Activated naive CD8-positive, alpha-beta T cell (primary cell): ENCODE results near the gene SPATA16.

Source experiments
- H3K27ac Mint-ChIP-seq: one replicate; pipeline ENCODE4 v1.8.0; 2021; ENCODE audit warnings: mixed read lengths
- H3K27me3 Mint-ChIP-seq: one replicate; pipeline ENCODE4 v1.8.0; 2021; ENCODE audit warnings: mixed read lengths
- H3K36me3 Mint-ChIP-seq: one replicate; pipeline ENCODE4 v1.8.0; 2021; ENCODE audit warnings: mixed read lengths
- H3K4me1 Mint-ChIP-seq: one replicate; pipeline ENCODE4 v1.8.0; 2021; ENCODE audit warnings: low read depth, mixed read lengths
- H3K4me3 Mint-ChIP-seq: one replicate; pipeline ENCODE4 v1.8.0; 2021; ENCODE audit warnings: mild to moderate bottlenecking, mixed read lengths
- H3K9me3 Mint-ChIP-seq: one replicate; pipeline ENCODE4 v1.8.0; 2021; ENCODE audit warnings: low read depth, mixed read lengths

Gene SPATA16

DNA sequence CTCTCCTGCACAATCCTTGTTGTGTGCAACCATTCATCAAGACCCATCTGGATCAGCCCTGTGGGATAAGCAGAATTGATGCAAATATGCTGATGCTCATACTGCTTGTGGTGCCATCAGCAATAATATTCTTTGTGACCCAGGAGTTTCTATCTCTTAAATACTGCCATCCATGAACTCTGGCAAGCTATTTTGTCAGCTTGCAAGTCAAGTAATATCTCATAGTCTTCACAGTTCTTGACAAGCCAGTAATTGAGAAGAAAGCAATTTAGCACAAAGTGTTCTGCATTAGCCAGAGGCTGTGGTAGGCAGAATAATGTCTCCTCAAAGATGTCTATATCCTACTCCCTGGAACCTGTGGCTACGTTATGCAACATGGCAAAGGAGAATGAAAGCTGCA, 49.0 kb downstream of the SPATA16 start:
- no peaks in the 10 kb centered on the region for H3K4me1 Mint-ChIP-seq
- no peaks in the 10 kb centered on the region for H3K27me3 Mint-ChIP-seq
- no peak overlapping the region for H3K4me3 Mint-ChIP-seq
- no peaks in the 10 kb centered on the region for H3K9me3 Mint-ChIP-seq
- H3K36me3 Mint-ChIP-seq = no peaks in the 10 kb centered on the region
- no peak overlapping the region for H3K27ac Mint-ChIP-seq

DNA sequence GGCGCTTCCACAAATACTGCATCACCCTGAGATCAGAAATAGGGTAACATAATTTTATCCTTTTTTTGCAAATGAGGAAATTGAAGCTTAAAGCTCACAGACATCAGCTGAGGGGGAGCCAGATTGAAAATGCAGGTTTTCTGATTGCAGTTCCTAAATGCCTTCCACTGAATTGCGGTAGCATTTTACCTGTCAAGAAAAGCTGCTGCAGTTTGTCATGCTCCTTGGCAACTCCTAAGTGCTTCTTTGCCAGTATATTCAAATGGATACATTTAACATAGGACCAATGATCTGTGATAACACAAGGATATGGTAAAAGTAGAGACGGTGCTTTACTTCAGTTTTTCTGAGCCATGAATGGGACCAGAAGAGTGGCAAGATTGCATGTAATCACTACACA, 50.5 kb downstream of the SPATA16 start:
- Mint-ChIP-seq H3K27me3 (no peaks in the 10 kb centered on the region), H3K4me3 (no peak overlapping the region), H3K36me3 (no peaks in the 10 kb centered on the region), H3K9me3 (peaks cover 9% of the 10 kb centered on the region), H3K27ac (no peak overlapping the region), H3K4me1 (no peaks in the 10 kb centered on the region)

DNA sequence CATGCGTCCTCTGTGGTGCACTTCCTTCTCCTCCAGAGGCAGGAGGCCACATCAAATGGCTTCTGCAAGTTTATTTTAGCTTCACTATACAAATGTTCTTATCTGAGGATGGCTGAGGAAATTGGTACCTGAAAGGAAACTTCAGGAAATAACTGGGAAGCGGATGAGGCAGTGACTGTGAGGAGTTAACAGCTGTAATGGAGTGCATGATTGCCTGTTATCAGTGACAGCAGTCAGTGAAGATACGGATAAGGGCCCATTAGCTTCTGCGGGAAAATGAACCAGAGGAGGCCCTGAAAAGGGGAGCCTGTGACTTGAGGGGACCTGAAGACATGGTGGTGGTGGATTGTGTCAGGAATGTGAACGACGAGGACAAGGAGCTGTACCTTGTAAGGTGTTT, 51.8 kb downstream of the SPATA16 start:
- peaks cover 9% of the 10 kb centered on the region for H3K9me3 Mint-ChIP-seq
- no peaks in the 10 kb centered on the region for H3K4me1 Mint-ChIP-seq
- H3K4me3 Mint-ChIP-seq = no peak overlapping the region
- H3K27ac Mint-ChIP-seq = no peak overlapping the region
- H3K27me3 Mint-ChIP-seq = no peaks in the 10 kb centered on the region
- H3K36me3 Mint-ChIP-seq = no peaks in the 10 kb centered on the region

DNA sequence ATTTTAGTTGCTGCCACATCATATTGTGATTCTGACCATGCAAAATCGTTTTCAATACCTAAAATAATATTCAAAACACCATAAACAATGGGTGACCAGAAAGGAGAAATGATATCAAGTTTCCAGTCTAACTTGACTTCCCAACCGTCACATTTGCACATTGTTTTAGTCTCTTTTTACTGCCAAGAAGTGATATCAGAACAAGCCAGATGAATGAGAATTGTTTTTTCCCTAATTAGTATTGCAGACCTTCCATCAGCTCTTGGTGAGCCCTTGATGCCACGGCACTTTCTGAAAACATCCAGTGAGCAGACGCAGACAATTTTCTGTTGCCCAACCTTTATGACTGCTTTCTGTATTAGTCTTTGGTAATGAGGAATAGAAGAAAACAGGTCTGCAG, 62.5 kb downstream of the SPATA16 start:
- no peaks in the 10 kb centered on the region for H3K36me3 Mint-ChIP-seq
- H3K27me3 Mint-ChIP-seq = no peaks in the 10 kb centered on the region
- no peaks in the 10 kb centered on the region for H3K4me1 Mint-ChIP-seq
- H3K9me3 Mint-ChIP-seq = no peaks in the 10 kb centered on the region
- H3K4me3 Mint-ChIP-seq = no peak overlapping the region
- no peak overlapping the region for H3K27ac Mint-ChIP-seq

DNA sequence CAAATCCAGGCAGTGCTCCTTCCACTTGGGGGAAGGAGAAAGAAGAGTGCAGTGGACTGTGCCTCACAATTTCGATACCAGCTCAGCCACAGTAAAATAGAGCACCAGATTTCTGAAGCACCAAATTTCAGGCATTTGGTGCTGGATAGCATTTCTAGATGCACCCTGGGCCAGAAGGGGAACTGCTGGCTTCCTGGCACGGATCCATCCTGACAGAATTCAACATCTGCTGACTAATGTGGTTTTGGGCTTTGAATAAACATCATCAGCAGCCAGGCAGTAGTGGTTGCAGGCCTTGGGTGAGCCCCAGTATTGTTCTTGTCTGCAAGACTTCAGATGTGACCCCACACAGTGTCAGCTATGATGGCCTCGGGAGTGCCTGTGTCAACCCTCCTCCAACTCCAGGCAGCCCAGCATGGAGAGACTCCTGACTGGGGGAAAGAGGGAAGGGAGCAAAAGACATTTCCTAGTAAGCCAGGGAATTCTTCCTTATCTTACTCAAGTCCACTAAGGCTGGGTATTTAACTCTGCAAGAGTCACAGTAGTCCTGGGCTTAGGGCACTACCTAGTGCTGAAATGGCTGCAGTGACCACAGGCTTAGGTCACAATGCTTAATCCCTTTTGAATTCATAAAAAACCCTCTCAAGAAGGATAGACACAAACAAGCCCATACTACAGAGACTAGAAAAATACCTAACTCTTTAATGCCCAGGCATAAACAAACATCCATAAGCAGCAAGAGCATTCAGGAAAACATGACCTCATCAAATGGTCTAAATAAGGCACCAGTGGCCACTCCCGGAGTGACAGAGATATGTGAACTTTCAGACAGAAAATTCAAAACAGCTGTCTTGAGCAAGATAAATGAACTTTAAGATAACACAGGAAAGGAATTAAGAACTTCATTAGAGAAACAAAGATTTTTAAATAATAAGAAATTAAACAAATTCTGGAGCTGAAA, 74.7 kb downstream of the SPATA16 start:
- Mint-ChIP-seq H3K9me3 (peaks cover 3% of the 10 kb centered on the region), H3K27ac (no peak overlapping the region), H3K36me3 (no peaks in the 10 kb centered on the region), H3K27me3 (peaks cover 1% of the 10 kb centered on the region), H3K4me1 (no peaks in the 10 kb centered on the region), H3K4me3 (no peak overlapping the region)

DNA sequence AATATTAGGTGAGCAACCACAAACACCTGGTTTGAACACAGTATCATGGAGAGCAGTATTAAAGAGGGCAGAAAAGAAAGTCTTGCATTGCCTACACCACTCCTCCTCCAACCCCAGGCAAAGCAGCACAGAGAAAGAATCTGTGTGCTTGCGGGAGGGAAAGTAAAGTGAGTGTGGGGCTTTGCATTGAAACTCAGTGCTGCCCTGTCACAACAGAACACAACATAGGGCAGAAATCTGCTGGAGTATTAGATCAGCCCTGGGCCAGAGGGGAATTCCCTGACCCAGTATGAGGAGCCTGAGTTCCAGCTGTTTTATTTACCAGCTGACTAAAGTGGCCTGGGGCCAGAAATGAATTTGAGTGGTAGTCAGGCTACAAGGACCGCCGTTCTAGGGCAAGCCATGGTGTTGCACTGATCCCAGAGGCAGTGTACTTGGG, 75.5 kb downstream of the SPATA16 start:
- H3K4me1 Mint-ChIP-seq = no peaks in the 10 kb centered on the region
- H3K9me3 Mint-ChIP-seq = no peaks in the 10 kb centered on the region
- no peaks in the 10 kb centered on the region for H3K36me3 Mint-ChIP-seq
- H3K27me3 Mint-ChIP-seq = peaks cover 1% of the 10 kb centered on the region
- H3K27ac Mint-ChIP-seq = no peak overlapping the region
- no peak overlapping the region for H3K4me3 Mint-ChIP-seq

DNA sequence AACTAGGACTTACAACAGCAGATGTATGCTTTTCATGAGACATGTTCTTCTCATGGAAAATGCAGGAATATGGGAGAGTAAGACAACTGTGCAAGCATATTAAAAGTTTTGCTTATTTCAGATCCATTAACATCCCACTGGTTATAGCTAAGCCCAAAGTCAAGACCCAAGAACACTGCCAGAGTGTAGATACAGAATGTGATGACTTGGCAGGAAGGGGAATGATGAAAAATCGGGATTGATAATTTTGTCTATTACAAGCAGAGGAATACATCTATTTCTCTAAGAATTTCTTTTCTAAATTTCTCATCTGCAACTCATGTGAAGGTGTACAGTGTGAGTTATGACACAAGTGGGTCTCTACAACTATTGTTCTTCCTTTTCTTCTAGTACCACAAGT, 76.4 kb downstream of the SPATA16 start:
- no peaks in the 10 kb centered on the region for H3K36me3 Mint-ChIP-seq
- no peaks in the 10 kb centered on the region for H3K9me3 Mint-ChIP-seq
- H3K27me3 Mint-ChIP-seq = peaks cover 1% of the 10 kb centered on the region
- no peak overlapping the region for H3K27ac Mint-ChIP-seq
- no peaks in the 10 kb centered on the region for H3K4me1 Mint-ChIP-seq
- H3K4me3 Mint-ChIP-seq = no peak overlapping the region

DNA sequence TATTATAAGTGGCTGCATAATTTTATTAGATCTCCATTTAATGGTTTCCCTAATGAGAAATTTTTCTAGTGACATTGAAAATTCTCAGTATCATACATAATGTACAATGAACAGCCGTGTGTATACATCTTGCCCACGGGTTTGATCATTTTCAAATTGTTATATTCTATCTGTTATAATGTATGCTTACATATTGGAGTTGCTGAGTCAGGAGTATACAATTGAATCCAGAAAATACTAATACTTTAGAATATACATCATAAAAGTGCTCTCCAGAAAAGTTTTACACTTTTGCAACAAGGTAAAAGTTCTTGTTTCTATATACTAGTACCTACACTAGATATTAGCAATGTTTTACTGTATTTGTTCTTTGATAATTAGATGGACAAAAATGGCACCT, 82.8 kb downstream of the SPATA16 start:
- Mint-ChIP-seq H3K36me3 (no peaks in the 10 kb centered on the region), H3K9me3 (no peaks in the 10 kb centered on the region), H3K27me3 (no peaks in the 10 kb centered on the region), H3K27ac (no peak overlapping the region), H3K4me1 (no peaks in the 10 kb centered on the region), H3K4me3 (no peak overlapping the region)

DNA sequence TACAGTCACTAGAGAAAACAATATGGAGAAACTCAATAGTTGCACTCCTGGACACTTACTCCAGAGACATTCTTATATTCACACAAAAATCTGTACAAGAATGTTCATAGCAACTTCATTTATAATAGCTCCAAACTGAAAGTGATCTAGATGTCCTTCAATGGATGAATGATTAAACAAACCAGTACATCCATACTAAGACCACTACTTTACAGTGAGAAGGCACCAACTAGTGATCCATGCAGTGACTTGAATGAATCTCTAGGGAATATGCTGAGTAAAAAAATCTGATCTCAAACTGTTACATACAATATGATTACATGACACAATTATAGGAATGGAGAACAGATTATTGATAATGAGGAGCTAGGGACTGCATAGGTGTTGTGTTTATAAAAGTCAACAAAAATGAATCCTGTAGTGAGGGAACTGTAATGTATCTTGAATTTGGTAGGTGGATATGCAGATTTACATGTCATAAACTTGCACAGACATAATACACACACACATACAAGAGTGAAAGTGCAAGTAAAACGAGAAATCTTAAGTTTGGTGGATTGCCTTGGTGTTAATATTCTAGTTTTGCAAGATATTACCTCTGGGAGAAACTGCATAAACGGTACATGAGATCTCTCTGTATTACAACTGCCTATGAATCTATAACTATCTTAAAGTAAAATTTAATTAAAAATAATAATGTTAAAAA, 85.7 kb downstream of the SPATA16 start:
- Mint-ChIP-seq H3K4me1 (no peaks in the 10 kb centered on the region), H3K27ac (no peak overlapping the region), H3K9me3 (no peaks in the 10 kb centered on the region), H3K4me3 (no peak overlapping the region), H3K27me3 (no peaks in the 10 kb centered on the region), H3K36me3 (no peaks in the 10 kb centered on the region)

DNA sequence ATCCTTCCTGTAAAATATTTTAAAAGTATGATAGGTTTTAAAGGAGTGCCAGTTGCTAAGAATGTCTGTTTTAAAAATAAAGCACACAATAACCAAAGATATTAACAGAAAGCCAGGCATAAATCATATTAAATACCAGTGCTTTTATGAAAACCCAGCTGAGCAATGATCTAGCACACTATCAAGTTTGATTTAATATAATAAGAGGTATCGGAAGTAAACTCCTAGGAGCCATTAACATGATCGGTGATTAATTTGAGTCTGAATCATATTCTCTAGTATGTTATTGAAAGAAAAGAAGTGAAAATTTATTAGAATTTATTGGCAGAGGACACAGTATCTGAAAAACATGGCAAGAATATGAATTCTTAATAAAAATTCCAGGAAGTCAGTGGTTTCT, 91.7 kb downstream of the SPATA16 start:
- no peak overlapping the region for H3K4me3 Mint-ChIP-seq

DNA sequence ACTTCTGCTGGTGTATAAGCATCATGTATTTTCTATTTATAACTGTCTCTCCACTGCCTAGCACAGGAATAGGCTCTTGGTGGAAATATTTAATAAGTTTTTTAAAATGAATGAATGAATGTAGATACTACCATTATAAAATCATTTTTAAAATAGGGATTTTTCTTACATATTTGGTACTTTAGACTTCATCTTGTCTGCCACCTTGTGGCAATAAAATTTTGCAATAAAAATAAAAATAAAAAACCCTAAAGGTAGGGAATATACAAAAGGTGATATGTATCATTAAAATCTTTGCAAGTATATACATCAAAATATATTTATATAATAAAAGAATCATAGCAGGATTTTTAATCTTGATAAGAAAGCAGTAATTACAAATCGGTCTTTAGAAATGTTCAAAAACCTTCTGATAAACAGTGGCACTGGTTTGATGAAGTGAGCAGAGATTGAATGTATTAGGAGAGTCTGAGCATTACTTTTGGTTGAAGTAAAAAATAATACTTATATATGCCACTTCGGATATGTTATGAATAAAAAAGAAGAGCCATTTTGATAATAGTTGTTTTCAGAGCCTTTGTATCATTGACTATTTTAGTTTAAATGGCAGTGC, 95.2 kb downstream of the SPATA16 start:
- Mint-ChIP-seq H3K9me3 (no peaks in the 10 kb centered on the region), H3K4me3 (no peak overlapping the region), H3K27ac (no peak overlapping the region), H3K27me3 (no peaks in the 10 kb centered on the region), H3K36me3 (no peaks in the 10 kb centered on the region), H3K4me1 (no peaks in the 10 kb centered on the region)

More for the DNA sequence above, 91.7 kb downstream of the SPATA16 start:
- H3K27me3 Mint-ChIP-seq = no peaks in the 10 kb centered on the region
- H3K4me1 Mint-ChIP-seq = no peaks in the 10 kb centered on the region
- no peaks in the 10 kb centered on the region for H3K36me3 Mint-ChIP-seq
- no peak overlapping the region for H3K27ac Mint-ChIP-seq
- no peaks in the 10 kb centered on the region for H3K9me3 Mint-ChIP-seq

DNA sequence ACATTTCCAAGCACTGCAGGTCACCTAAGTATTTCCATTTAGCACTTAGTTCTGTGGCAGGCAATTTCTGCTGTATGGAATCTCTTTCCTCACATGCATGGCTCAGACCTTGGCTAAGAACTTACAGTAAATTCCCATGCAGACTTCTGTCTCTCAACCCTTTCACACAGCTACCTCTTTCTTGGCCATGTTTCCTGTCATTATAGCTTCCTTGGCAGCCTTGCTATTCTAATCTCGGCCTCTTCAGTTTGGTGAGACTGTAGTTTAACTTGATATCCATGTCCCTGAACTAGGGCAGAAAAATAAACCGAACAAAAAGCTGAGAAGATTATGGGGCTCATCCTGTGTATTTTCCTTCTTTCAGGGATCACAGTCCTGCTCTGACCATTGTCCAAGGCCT, 96.0 kb downstream of the SPATA16 start:
- Mint-ChIP-seq H3K27me3 (no peaks in the 10 kb centered on the region), H3K27ac (no peak overlapping the region), H3K4me1 (no peaks in the 10 kb centered on the region), H3K36me3 (no peaks in the 10 kb centered on the region), H3K9me3 (no peaks in the 10 kb centered on the region), H3K4me3 (no peak overlapping the region)

DNA sequence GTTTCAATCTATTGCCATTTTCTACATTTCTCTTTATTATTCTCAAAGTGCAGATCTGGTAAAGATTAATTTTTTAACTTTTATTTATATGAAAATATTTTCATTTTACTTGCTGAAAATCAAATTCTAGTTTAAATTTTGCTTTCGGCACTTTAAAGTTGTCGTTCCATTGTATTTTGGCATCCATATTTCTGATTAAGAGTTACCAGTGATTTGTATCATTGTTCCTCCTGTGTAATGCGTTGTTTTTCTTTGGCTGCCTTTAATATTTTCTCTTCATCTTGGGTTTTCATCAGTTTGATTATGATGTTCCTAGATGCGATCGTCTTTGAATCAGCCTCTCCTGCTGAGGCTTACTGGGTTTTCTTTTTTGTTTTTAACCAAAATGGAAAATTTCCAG, 97.3 kb downstream of the SPATA16 start:
- Mint-ChIP-seq H3K4me3 (no peak overlapping the region), H3K36me3 (no peaks in the 10 kb centered on the region), H3K27me3 (no peaks in the 10 kb centered on the region), H3K4me1 (no peaks in the 10 kb centered on the region), H3K27ac (no peak overlapping the region), H3K9me3 (no peaks in the 10 kb centered on the region)

DNA sequence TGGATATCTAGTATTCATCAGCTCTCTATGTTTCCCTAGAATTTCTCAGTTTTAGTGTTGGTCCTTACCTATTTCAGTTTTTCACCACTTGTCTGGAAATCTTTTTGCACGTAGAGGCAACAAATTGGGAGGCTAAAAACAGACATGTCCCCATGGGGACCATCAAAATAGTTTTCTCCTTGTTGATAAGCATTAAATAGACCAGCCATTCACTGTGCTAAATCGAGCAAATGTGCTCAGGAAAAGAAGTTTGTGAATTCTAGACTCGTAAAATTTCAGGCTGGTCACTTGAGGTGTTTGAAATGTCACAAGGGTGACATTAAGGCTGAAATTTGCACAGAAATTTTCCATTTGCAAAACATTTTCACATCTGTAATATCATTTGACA, 102.6 kb downstream of the SPATA16 start:
- Mint-ChIP-seq H3K4me1 (no peaks in the 10 kb centered on the region), H3K27me3 (no peaks in the 10 kb centered on the region), H3K9me3 (peaks cover 4% of the 10 kb centered on the region), H3K4me3 (no peak overlapping the region), H3K27ac (no peak overlapping the region), H3K36me3 (no peaks in the 10 kb centered on the region)

DNA sequence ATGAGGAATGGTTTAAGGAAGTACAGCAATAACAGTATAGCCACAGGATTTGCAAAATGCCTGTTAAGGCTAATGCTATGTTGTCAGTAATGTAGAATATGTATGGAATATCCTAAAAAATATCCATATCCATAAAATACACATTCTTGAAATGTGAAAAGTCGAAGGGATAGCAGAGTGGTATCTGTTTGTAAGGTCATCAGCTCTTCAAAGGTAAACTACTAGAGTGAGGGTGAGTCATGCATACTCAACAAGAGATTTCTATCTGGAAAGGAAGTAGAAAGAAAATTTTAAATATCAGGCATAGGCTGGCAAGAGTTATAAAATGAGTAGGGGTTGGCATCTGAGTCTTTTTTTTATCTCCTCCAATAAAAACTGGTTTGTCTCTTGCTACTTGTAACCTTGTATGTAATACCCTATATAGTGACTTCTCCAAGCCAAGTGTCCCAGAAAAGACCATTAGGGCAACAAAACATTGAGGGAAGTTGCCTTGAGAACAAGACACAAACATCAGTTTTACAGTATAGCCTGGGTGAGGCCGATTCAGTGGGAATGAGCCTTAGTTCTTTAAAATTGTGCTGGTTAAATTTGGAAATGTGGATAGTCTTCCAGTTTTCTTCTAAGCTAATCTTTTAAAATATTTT, 103.1 kb downstream of the SPATA16 start:
- no peak overlapping the region for H3K27ac Mint-ChIP-seq
- H3K4me1 Mint-ChIP-seq = no peaks in the 10 kb centered on the region
- H3K36me3 Mint-ChIP-seq = no peaks in the 10 kb centered on the region
- H3K4me3 Mint-ChIP-seq = no peak overlapping the region
- no peaks in the 10 kb centered on the region for H3K27me3 Mint-ChIP-seq
- H3K9me3 Mint-ChIP-seq = peaks cover 4% of the 10 kb centered on the region
